ENCODE results near the gene CCDC186.

DNA sequence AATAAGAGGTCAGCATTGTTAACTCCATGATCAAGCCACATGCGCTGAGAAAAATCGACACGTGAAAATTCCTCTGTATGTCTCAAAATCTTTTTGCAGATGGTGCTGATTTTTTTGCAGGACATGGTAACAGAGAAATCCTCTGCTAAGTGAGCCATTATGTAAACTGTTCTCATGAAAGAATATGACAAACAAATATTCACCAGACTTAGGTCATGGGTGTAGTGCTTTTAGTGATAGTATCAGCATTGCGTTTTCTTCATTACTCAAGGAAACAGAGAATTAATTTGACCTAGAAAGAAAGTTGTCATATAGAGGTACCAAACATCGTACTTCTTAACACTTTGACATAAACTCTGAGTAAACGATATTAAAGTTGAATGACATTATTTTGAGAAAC is 95.7 kb downstream of the CCDC186 start:
- TF ChIP-seq POLR2A (IDR thresholded peaks at IDR 0.05; ENCODE audit: low read length) = no peak
- TF ChIP-seq GATA1 (IDR thresholded peaks at IDR 0.05; ENCODE audit: low read depth, low read length) = no peak

Measured in erythroblast (primary cell).